Medulla oblongata (tissue), 1 donor: ENCODE data around the gene REPS1.
A peak's percentile ranks its signal among the peaks of the same experiment; 100 is the strongest.
"Not testable (repeated sequence)": the region's sequence is repeated elsewhere in the genome, so short reads cannot be mapped to it uniquely, and the experiment has no call there.

Experiments
- DNase-seq: peaks from one replicate; pipeline ENCODE4 v3.0.0-alpha.2; 2015; ENCODE audit errors: extremely low spot score

The REPS1 gene

DNA sequence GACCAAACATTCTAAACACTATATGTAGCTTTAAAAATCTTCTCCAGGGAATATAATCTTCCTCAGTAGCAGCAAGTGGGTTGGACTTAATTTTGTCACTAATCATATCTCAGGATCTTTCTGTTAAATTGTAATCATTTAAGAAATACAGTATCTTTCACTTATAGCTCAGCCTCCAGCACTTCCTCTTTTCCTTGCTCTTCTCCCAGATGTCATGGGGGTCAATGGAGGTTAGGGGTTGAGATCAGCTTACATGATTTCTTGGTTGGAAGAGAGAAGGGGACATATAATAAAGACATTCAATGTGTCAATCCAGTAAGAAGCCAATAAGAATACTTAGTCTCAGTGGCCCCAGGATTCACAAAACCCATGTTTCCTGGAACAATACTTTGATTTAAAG is 15.7 kb upstream of the REPS1 start:
- no peak for DNase-seq

DNA sequence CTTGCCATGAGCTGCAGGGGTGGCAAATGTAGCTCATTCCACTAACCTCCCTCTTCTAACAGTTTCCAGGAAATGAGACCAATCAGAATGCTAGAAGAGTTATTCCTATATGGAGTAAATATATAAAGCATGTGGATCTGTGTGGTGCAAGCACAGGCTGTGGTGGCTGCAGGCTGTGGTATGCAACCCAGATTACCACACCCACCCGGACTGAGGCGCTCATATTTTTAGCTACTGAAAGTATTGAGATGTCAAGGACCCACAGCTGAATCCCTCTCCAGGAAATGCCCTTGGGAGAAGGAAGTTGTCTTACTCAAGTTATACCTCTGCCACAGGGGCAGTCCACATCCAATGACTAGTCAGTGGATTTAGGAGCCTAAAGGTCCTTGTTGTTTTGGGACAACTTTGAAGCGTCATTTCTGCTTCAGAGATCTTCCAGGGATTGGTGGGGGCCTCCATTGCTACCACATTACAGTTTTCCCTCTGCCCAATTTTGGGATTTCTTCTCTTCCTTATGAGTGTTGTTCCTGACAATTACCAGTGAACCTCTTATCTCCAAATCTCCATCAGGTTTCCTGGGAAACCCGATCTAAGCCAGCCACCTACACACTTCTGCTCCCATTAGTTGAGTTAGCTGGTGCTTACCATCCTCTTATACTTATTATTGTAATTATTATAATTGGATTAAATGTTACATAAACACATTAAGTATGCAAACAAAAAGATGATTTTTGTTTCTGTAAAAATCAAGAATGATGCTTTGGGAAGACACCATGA is 12.1 kb upstream of the REPS1 start:
- DNase-seq = no peak

DNA sequence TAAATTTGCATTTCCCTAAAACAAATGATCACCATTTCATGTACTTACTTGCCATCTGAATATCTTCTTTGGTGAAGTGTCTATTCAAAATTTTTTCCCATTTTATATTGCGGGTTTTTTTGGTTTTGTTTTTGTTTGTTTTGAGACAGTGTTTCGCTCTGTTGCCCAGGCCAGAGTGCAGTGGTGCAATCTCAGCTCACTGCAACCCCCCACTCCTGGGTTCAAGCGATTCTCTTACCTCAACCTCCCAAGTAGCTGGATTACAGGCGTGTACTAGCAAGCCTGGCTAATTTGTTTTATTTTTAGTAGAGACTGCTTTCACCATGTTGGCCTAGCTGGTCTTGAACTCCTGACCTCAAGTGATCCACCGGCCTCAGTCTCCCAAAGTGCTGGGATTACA is 9.1 kb upstream of the REPS1 start:
- no peak for DNase-seq

DNA sequence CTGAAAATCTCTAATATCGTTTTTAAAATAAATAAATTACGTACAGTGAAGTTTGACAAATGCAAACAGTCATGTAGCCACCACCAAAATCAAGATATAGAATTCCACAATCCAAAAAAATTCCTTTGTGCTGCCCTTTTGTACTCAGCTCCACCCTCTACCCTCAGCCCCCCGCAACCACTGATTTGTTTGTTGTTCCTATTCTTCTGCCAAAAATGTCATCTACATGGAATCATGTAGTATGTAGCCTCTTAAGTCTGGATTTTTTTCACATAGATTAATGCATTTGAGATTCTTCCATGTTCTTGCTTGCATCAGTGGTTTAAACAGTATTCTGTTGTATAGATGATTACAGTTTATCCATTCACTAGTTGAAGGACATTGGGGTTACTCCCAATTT is 8.5 kb upstream of the REPS1 start:
- DNase-seq = no peak

DNA sequence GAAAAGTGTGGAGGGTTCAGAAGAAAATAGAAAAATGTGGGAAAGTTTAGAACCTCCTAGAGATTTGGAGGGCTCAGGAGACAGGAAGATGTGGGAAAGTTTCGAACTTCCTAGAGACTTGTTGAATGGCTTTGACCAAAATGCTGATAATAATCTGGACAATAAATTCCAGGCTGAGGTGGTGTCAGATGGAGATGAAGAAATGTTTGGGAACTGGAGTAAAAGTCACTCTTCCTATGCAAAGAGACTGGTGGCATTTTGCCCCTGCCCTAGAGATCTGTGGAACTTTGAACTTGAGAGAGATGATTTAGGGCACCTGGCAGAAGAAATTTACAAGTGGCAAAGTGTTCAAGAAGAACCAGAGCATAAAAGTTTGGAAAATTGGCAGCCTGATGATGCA is 5.4 kb upstream of the REPS1 start:
- not testable (repeated sequence) for DNase-seq

DNA sequence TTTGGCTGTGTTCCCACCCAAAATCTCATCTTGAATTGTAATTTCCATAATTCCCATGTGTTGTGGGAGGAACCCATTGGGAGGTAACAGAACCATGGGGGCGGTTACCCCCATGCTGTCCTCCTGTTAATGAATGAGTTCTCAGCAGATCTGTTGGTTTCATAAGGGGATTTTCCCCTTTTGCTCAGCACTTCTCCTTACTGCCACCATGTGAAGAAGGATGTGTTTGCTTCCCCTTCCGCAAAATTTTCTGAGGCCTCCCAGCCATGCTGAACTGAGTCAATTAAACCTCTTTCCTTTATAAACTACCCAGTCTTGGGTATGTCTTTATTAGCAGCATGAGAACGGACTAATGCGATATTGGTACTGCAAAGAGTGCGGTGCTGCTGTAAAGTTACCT is 4.9 kb upstream of the REPS1 start:
- not testable (repeated sequence) for DNase-seq

DNA sequence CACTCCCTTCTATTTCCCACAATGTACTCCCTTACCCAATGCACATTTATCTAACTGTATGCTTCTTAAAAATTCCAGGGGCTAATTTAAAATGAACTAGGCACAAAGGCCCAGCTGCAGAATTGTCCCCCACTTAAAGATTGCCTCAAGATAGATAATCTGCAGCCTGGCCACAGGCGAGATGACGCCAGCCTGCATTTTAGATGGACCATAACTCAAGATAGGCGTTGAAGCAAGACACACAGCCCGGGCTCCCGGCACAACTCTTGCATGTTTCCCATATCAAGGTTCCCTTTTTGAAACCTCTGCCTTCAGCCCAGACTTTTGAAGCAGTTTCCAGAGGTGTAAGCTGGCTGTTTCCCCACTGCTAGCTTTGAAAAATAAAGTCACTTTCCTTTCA is 3.2 kb upstream of the REPS1 start:
- DNase-seq = no peak

DNA sequence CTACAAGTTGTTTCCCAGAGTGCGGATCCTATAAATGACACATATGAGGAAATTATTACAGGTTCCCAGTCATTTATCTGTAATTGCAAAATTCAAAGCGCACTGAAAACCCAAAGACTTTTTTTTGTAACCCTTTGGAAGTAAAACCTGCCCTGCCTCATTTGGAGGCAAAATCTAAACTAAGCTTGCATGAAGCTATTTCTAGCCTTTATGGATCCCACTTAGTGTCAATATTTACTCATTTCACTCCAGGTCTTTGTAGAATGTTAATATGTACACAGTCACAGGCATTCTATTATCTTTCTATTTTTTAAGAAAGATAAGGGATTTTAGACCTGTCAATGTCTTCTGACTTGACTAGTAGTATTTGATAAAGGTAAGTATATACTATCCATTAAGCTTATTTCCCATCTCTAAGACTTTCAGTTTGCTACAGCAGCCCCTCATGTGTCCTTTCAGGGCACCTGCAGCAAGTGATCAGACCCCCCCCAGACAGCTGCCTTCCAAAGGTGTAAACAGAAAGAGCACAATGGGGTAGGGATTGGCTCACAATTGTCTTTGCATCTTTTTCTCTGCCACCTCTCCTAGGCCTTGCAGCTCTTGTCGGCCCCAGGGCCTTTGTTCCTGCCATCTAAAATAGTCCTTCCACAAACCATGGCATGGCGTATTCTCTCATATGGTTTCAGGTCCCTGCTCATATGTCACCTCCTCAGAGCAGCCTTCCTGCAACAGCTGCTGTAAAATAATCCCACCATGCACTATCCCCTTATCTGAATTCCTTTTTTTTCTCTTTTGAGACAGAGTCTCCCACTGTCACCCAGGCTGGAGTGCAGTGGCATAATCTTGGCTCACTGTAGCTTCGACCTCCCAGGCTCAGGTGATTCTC is 1.3 kb upstream of the REPS1 start:
- DNase-seq = no peak

DNA sequence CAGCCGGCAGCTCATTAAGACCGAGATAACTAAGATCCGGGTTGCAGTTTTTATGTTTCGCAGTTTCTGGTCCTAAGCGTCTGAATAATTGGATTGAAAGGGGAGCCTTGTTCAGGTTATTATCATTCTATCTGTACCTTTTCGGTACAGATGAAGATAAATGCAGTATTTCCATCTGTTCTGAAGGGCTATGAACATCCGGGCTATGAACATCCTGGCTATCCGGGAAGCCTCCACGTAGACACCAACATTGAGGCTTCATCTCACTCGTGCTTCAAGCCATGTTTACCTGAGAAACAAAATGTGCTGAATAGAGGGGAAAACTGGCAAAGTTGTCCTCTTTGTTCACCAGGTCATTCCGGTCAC is 399 bp upstream of the REPS1 start:
- DNase-seq = no peak

DNA sequence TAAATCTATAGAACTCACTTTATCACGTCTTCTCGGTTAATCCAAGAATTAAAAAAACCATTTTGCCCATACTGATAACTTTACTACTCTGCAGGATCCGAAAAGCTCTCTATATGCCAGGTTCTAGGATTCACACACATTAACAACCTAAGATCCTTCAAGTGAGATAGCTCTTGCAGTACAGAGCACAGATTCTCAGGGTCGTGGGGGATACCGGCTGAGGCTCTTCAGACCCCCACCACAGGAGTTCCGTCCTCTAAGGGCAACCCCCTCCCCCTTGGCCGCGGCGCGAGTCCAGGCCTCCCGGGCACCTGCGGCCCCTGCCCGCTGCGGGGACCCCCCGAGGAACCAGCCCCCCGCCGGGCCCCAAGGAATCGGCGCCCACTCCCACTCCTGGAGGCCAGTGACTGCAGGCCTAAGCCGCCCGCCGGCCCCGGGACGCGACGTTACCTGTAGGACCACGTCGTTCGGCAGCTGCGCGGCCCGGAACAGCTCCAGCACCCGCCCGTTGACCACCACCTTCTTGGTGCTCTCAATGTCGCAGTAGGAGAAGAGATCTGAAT is 892 bp downstream of the REPS1 start:
- DNase-seq = no peak

DNA sequence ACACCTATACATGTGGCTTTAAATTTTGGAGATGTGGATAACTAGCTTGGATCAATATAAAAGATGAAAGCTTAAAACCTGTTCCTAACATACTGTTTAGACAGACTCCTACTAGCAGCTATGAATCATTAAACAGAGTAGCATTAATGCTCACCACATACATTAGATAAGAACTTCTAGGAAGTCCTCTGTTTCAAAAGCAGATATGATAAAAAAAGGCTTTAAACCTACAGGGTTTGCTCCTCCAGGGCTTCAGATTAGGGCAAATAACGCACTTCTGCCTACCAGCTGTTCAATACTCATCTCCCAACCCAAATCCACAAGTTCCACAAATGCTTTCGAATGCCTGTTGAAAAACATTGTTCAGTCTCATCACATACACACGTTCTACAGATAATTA is 1.5 kb downstream of the REPS1 start:
- DNase-seq = no peak

DNA sequence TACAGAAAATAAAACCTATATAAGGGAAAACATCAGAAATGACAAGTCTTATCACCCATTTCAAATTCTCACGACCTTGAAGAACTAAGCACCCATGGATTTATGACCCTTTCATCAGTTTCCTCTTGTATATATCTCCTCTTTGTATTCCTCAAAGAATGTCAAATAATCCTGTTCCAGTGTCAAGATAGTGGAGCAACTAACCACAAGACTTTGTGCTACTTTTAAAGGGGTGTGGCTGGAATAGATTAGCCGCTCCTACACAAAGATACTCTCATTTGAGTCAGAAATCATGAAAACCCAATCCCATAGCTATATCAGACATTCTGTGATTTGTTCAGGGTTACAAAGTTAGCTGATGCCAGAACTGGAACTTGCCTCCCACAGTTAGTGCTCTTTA is 6.6 kb downstream of the REPS1 start:
- DNase-seq = no peak

DNA sequence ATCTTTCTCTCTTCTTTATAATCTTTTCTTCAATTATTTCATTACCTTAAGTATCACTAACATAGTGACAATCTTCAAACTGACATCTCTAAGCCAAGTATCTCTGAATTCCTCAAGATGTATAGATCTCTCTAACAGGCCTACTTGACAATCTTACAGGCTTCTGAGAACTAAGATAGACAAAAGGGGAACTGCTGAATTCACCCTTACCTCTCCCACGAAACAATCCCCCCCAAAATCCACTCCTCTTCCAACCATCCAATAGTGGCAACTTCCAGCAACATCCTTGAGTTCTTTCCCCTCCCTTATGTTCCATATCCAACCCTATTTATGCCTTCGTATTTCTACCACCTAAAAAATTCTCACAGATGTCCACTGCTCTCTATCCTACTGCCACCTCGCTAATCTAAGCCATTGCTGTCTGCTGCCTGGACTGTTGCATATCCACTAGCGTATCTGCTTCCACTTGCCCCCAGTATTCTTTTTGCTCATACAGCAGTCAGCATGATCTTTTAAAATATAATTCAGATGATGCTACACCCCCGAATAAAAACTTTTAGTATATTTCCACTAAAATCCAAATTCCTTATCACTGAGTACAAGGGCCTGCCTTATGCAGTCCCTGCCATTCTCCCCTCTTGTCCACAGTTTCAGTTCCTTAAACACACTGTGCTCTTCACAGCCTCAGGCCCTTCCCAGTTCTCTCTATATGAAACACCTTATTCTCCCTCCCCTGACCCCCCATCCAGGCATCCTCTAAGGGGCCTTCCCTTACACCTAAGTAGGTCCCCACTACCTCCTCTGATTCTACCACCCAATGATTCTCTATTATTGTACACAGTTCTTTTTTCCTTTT is 8.0 kb downstream of the REPS1 start:
- no peak for DNase-seq

DNA sequence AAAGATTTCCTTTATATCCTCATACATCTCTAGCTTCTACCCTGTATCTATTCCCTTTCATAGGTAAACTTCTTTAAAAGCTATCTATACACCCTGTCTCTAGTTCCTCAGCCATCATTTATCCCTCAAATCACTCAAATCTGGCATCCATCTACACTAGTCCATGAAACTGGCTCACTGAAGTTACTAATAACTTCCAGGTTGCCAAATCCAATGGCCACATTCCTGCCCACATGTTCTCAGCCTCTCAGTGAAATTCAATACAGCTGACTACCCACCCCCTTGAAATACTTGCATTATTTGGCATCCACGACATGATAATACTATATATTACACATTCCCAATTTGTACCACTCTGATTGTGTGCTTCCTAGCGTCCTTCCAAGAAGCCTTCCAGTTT is 8.7 kb downstream of the REPS1 start:
- no peak for DNase-seq

DNA sequence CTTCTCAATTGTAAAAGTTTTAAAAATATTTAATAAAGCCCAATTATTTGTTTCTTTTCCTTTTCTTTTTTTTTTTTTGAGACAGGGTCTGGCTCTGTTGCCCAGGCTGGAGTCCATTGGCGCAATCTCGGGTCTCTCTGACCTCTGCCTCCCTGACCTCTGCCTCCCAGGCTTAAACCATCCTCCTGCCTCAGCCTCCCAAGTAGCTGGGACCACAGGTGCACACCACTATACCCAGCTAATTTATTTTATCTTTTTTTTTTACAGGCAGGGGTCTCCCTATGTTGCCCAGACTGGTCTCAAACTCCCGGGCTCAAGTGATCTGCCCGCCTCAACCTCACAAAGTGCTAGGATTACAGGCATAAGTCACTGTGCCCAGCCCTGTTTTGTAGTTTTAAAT is 9.8 kb downstream of the REPS1 start:
- DNase-seq = no peak

DNA sequence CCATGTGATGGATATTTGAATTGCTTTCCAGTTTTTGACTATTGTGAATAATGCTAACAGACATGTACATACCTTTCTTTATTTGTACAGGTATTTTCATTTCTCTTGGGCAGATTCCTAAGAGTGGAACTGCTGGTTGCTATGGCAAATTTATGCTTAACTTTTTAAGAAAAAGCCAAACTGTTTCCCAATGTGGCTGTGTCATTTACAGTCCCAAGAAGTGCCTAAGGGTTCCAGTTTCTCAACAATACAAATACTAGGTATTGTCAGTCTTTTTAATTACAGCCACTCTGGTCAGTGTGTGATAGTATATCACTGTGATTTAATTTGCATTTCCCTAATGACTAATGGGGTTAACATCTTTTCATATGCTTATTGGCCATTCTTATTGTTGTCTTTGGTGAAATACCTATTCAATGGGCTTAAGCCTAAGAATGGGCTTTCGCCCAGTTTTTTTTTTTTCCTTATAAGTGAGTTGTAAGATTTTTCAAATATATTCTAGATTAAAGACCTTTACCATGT is 10.3 kb downstream of the REPS1 start:
- no peak for DNase-seq

DNA sequence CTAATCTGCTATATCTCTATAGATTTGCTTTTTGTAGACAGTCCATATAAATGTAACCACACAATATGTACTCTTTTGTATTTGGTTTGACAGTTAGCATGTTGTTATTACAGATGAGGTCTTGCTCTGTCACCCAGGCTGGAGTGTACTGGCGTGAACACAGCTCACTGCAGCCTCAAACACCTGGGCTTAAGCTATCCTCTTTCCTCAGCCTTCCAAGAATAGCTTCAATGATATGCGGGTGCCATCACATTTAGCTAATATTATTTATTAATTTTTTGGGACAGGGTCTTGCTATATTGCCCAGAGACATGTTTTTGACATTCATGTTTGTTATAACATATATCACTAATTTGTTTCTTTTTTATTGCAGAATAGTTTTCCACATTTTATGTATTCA is 10.8 kb downstream of the REPS1 start:
- no peak for DNase-seq

DNA sequence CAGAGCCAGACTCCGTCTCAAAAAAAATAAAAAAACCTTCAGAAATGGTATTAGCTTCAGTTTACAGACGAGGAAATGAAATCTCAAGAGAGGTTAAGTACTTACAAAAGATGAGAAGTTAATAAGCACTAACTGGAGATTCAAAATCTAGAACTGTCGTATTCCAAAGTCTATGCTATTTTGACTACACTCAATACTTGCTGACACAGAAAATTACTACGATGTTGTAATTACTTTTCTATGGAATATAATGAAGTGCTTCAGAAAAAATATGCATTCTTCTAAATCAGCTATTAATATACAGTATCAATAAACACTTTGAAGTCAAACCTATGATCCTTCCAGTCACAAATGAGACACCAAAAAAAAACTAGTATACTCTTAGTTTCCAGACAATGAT is 12.2 kb downstream of the REPS1 start:
- no peak for DNase-seq

DNA sequence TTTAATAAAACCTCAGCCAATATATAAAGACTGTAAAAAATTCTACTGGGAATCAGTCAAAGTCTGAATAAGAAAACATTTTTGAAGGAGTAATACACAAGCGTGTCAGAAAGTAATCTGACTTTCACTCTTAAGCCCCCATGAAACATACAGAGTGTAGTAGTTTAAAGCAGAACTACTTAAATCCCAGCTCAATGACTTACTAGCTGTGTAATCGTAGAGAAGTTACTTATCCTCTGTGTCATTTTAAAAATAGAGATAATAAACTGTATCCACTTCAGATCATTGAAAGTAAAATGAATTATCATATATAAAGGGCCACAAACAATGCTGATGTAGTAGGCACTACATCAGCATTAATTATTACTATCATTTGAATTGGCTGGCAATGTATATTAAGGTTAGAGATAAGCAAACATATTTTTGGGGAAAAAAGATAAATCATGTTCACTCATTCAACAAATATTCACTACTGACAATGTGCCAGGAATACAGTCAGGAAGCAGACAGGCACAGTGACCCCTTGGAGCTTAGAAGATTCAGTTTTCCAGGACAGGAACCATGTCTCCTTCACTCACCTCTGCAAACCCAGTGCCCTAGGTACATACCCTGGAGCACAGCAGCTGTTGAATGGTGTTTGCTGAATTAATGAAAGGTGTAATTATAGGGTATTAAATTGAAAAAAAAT is 14.4 kb downstream of the REPS1 start:
- DNase-seq = no peak

DNA sequence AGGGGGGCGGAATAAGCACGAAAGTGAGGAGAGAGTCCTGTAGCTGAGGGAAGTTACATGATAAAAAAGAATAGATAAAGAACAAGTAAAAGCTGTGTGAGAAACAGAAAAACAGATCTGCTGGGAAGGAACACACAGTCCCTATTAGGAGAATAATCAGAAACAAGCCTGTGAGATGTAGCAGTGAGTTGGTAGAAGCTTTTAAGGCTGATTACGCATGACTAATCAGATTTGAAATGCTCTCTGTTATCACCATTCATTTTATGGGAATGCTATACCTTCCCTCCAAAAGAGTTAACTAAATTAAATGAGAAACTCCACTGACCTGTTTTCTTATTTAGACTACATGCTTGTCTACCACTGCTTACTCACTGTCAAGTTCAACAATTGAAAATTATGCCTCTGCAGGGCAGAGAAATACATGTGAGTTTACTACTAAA is 15.8 kb downstream of the REPS1 start:
- DNase-seq = no peak

DNA sequence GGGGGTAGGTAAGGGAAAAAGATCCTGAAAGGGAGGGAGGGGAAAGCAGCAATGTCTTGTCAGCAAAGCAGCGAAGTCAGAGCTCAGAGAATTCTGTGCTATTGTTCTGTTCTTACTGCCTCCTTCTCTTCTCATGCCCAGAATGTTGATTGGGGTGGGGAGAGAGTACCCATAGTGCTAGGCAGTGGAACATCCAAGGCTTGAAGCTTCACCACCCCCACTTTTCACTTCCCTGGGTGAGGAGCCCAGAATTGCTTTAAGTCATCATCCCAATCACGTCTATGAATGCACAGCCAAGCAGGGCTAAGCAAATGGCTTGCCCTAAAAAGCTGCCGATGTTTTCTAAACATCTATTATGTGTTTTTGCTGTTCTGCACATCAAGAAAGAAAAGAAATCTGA is 16.5 kb downstream of the REPS1 start:
- peak; percentile 86 for DNase-seq
